HL-60/S4 treated with phorbol 12-myristate 13-acetate at 8.2 ng/mL for 4 days and 3 days (cell line): ENCODE measurements around the gene DNM1.
"Not testable (repeated sequence)": the region's sequence is repeated elsewhere in the genome, so short reads cannot be mapped to it uniquely, and the experiment has no call there.

ENCODE experiments used
- in situ Hi-C: fragments of 300-500 bp; cut with MboI; formaldehyde crosslinking; loops from 2 replicates; pipeline ENCODE4 v1.15.0; 2022; ENCODE audit warnings: low sequenced_read_pairs

Gene DNM1

DNA sequence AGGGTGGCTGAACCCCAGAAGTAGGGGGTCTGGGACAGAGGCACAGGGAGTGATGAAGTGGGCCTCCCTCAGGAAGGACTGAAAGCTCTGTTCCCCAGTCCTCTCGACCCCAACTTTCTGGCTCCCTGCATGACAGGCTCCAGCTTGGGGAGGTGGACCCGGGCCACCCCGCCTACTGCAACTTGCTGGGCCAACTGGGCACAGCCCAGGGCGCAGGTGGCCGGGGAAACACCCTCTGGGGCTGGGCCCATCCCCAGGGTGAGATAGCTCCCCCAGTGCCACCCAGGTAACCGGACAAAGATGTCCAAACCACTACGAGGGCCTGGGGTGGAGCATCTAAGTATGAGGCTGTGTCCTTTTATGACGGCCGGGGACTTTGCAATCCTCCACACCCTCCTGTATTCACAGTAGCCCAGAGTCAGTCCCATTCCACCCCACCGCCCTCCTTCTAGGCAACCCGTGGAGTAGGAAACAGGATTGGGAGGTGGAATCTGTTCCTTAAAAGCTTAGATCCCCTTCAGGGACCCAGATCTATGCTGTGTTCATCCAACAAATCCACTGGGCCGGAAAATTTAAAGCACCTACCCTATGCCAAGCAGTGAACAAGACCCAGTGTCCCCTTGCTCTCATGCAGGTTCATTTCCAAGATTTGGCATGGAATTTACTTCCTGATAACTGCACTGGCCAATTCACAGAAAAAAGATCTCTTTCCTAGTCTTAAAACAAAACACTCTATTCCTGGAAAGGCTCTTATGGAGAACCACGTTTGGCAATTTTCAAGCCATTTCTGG is 19.9 kb downstream of the DNM1 start:
- in situ Hi-C loops, result no loop called here

DNA sequence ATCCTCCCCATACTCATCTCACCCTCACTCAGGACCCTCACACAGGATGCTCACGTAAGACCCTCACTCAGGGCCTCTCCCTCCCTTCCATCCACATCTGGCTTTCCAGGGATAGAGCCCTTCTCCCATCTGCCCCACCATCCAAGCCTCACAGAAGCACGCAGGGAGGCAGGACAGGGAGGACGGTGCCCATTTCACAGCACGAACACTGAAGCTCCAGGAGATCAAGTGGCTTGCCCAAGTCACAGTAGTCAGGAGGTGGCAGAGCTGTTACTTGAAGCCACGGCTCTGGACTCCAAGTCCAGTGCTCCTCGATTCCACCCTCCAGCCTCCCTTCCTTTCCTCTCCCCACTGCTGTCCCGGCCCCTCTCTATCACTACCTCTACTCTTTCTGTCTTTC is 21.7 kb downstream of the DNM1 start:
- in situ Hi-C loops, result no loop called here

DNA sequence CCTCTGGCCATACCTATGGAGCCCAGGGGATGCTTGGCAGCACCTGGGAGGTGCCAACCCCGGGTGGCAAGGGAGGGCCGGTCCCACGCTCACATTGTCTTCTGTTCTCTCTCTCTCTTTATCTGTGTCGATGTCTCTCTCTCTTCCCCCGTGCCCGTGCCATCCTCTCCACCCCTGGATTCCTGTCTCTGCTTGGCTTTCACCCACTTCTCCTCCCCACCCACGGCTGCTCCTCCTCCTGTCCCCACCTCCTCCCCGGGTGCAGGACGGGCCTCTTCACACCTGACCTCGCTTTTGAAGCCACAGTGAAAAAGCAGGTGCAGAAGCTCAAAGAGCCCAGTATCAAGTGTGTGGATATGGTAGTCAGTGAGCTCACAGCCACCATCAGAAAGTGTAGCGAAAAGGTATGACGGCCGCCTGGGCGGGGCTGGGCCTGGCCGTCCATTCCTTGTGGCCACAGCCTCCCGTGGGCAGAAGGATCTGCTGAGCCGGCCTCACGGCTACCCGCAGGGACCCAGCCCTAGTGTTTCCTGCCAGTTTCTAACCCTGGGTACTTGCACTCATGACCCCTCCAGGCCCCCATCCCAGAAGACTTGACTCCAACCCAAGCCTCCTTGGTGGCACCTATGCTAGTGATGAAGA is 22.7 kb downstream of the DNM1 start:
- in situ Hi-C loops, result no loop called here

DNA sequence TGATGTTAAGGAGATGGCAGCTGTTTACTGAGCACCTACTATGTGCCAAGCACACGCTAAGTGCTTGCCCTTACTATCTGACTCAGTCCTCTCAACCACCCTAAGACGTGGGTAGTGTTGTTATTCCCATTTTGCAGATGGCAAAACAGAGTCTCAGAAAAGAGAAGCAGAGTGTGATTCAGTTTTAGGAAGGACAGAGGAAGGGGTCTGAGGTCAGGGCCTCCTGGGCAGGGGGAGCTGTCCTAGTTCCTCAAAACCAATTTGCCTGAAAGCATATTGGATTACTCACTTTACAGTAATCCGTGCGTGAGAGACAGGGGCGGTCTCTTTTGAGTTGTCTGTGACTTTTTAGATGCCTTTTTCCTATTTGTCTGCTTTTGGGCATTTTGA is 23.2 kb downstream of the DNM1 start:
- in situ Hi-C loops, result no loop called here

DNA sequence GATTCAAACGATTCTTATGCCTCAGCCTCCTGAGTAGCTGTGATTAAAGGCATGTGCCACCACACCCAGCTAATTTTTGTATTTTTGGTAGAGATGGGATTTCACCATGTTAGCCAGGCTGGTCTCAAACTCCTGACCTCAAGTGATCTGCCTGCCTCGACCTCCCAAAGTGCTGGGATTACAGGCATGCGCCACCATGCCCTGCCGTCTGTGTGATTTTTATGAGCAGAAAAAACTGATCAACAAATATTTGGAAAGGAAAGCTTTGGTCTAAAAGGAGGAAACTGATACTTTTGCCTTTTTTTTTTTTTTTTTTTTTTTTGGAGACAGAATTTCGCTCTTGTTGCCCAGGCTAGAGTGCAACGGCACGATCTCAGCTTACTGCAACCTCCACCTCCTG is 27.7 kb downstream of the DNM1 start:
- in situ Hi-C loops, result not testable (repeated sequence)

DNA sequence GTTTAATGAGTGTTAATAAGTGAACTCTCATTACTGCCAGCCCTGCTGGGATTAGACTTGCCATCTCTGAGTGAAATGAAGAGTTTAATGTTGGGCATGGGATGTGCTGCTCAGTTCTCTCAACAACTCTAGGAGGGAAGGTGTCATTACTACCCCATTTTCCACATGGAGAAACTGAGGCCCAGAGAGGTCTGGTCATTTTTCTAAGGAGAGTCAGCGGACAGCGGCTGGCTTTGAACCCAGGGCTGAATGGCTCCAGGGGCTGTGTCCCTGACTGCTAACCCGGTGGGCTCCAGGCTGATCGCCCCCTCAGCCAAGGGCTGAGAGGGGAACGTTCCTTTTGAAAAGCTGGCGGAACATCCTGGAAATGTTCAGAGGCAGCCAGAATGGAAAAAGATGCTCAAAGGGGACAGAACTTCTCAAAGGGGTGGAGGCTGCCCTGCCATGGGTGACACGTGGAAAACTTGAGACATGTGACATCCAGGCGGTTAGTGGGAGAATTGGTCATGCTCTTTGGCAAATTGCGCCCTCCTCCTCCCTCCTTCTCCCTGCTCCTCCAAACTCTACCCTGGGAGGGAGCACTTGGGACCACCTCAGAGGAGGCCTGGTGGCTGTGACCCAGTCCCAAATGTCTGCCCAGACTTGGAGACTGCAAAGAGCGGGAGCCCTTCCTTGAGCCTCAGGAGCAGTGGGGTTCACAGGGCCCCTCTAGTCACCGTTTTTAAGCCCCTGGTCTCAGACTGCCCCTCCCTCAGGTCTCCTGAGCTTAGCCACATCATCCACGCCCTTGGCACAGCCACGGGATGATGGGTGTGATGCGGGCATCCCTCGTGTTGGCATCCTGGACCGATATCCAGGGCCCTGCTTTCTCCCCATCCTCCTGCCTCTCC is 28.7 kb downstream of the DNM1 start:
- in situ Hi-C loops, result no loop called here

DNA sequence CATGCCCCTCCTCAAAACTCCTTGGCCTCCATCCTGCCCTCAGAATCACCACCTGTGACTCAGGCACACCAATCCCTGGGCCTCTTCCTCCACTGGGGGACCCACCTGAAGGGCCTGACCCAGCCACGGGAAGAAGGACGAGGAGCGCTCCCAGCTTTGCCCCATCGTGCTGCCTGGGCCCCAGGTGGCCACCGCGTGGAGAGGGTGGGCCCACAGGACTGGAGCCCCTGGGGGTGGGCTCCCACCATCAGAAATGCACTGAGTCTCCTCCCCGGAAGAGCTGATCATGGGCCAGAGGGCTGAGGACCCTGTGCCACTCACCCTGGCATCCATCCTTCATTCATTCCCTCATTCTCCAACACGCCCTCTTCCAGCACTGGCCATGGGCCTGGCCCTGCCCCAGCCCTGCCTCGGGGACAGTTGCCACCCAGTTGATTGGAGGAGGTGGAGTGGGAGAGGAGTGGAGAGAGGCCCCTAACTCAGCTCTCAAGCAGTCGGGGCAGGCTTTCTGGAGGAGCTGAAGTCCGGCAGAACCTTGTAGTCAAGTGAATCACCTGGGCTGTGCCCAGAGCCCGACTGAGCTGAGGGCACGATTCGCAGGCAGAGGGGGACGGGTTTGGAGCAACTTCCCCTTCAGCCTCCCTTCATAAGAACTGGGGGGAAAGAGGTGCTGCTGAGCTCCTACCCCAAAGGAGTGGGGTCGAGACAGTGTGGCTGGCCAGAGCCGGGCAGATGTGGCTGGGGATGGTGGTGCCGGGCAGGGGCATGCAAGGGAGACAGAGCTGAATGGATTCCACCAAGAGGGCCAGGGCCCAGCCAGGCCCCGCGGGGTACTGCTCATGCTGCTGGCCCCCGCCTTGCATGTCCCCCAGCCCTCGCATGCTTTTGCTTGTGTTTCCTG is 29.6 kb downstream of the DNM1 start:
- in situ Hi-C loops, result no loop called here

DNA sequence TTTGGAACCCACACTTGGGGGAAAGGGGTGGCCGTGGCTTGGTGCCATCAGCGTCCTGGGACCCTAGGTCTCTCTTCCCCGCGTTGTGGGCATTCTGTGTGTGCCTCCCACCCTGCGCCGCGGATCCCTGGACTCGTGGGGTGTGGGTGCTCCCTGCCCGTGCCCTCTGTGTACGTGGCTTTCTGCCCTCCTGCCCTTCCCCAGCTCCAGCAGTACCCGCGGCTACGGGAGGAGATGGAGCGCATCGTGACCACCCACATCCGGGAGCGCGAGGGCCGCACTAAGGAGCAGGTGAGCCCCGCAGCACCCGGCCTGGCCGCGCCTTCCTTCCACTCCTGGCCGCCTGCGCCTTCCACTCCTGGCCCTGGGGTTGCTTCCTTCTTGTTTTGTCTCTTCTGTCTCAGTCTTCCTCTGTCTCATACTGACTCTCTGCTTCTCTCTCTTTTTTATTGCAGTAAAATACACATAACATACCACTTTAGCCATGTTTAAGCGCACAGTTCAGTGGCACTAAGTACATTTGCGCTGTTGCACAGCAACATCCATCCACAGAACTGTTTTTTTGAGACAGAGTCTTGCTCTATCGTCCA is 30.7 kb downstream of the DNM1 start:
- in situ Hi-C loops, result no loop called here

DNA sequence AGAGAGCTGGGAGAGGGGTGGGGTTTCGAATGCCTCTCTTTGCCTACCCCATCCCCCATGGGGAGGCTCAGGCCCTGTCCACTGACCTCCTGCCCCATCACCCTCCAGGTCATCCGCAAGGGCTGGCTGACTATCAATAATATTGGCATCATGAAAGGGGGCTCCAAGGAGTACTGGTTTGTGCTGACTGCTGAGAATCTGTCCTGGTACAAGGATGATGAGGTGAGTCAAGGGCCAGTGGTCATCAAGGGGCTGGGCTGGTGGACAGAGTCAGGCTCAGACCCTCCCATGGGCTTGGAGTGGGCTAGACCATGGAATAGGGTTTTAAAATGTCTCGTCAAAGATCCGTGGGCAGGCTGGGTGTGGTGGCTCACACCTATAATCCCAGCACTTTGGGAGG is 38.9 kb downstream of the DNM1 start:
- in situ Hi-C loops, result no loop called here

DNA sequence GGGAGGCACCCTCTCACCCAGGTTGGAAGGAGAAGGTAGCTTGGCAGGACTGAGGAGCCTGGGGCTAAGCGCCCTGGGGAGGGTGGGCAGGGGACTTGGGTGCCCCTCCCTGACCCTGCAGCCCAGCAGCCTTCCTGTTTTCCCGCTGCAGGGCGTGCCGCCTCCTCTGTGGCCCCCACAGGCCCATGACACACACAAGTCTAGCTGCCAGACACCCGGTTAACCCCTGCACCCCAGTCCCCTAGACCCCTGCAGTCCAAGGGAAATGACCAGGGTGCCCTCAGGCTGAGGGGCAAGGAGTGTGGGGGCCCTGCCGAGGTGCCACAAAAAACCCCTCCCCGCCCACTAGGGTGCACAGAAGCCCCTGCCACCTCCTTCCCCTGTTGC is 39.6 kb downstream of the DNM1 start:
- in situ Hi-C loops, result no loop called here

DNA sequence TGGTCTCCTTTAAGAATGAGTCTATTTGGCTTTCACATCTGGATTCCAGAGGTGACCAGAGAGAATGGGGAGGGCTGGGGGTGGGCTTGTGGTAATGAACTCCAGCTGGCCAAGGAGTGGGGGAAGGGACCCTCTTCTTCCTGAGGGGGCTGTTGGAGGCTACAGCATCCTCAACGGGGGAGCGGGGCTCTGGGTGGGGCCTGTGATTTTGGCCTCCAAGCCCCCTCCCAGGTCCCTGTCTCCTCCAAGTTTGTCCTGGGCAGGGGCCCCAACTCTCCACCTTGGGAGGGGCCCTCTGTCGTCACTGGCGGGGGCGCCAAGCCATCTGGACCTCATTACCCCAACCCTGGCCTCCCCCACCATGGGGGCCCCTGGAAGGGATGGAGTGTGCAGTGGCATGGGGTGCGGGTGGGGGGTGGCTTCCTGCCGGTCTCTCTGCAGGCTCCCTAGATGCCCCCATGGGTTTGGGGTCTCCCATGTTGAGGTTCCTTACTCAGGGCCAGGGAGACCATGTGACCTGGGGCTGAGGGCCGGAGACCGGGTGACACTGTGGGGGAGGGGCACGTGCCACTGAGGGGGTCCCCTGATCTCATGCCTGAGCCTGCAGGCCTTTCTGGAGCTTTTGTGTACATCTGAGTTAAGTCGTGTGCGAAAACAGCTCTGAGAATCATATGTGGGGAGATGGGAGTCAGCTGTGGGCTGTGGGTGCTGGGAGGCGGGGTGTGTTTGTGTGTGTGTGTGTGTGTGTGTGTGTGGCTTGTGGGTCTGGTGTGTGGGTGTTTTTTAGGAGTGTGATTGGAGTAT is 40.2 kb downstream of the DNM1 start:
- in situ Hi-C loops, result no loop called here

DNA sequence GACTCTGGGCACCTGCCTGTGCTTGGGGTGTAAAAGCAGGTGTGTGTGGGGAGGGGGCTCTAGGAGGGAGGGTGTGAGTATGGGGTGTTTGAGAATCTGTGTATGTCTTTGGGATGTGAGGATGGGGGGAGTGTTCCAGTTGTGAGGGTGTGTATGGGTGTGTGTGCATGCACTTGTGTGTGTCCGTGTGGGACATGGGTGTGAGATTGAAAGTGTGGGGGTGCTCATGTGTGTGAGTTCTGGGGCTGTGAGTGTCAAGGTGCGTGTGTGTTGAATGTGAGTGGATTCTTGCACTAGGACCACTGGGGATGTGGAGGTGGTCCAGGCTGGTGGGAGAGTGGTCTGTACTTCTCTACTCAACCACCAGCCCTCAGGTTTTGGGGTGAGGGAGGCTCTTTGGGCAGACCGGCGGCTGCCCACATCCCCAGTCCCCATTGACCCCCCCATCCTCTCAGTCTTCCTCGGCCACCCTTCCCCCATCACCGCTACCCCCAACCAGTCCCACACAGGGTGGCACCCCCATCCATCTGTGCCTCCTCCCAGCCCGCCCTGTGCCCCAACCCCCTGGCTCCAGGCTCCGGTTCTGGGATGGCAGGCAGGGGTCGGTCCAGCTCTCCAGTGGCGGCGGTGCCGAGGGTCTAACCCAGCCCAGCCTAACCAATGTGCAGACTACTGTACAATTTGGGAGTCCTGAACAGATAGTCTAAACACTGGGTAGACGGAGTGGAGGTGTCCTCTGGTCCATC is 41.1 kb downstream of the DNM1 start:
- in situ Hi-C loops, result no loop called here

DNA sequence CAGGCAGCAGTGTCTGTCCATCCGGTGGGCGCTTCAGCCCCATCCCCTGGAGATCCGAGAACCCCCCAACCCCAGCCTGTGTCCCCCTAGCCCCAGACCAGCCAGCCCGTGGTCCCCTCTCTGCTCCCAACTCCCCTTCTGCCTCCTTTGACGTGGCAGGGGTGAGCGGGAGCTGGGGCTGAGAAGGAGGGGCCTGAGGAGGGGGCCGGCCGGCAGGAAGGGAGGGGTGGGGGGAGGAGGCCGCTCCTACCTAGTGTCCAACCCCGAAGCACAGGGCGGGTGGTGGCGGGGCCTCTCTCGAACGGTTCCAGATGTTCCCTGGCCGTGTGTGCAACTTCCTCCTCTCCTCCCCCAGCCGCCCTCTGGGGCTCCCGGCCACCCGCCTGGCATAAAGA is 41.7 kb downstream of the DNM1 start:
- in situ Hi-C loops, result no loop called here

DNA sequence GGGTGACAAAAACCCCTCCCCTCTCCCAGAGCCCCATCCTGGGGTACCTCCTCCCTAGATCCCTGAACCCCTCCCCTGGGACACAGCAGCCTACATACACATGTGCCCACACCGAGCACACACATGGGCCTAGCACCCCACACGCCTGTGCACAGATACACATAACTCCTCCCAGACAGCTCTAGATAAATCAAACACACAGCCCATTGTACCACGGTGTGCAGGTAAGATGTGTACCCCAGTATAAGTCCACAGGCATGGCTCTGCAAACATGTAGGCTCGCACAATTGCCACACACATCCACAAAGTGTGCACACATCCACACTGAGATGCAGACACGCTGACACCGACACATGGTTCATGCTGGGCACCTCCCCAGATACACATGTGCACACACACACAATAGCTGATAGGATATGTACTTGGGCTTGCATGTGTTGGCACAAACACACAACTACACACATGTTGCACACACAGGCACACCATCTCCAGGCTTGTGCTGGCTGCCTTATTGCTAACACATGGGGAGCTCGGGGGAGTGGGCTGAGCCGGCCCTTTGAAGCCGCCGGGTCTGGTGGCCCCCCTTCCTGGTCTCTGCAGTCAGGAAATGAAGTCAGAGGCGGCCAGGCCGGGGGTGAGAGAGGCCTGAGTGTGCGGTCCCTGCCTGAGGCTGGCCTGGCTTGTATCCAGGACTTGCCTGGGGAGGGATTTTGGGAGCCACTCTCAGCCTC is 42.4 kb downstream of the DNM1 start:
- in situ Hi-C loops, result no loop called here

DNA sequence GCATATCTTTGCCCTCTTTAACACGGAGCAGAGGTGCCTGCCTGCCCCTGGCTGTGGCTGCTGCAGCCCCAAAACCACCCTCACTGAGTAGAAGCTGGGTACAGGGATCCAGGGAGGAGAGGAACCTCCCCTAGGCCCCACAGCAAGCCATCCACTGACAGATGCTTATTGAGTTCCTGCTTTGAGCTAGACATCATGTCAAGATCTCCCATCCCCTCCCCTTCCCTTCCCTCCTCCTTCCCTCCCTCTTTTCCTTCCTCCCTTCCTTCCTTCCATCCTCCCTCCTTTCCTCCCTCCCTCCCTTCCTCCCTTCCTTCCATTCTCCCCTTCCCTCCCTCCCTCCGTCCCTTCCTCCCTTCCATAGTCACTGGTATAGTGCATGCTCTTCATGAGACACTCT is 43.3 kb downstream of the DNM1 start:
- in situ Hi-C loops, result no loop called here

DNA sequence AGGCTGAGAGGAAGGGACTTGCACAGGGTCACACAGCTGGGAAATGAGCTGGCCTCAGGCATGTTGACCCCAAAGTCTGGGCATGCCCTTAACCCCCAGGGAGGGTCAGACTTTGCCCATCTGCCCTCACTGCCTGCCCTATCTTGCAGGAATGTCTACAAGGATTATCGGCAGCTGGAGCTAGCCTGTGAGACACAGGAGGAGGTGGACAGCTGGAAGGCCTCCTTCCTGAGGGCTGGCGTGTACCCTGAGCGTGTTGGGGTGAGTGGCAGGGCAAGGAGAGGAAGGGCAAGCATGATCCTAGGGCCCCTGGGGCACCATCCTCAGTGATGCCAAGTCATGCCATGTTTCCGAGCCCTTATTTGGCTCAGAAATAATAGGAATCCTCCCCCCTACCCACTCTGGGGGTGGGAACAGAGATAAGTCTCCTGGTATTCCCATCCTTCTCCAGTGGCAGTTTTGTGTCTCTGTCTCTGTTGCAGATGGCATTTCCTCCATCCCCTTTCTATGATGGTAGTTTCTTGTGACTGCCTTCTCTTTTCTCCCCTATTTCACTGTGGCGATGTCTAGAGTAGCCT is 44.1 kb downstream of the DNM1 start:
- in situ Hi-C loops, result no loop called here

DNA sequence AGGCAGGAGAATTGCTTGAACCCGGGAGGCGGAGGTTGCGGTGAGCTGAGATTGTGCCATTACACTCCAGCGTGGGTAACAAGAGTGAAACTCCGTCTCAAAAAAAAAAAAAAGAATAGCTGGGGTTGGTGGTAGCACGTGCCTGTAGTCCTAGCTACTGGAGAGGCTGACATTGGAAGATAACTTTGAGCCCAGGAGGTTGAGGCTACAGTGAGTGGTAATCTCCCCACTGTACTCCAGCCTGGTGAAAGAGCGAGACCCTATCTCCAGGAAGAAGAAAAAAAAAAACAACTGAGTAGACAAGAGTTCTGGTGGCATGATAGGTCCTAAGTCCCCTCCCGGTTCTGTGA is 46.4 kb downstream of the DNM1 start:
- in situ Hi-C loops, result no loop called here
